ENCODE data around the gene AQP12A.

GRCh38 chr2:240651185-240651584, 40.5 kb upstream of the AQP12A start:
- no peak for TF ChIP-seq POLR2A (IDR thresholded peaks at IDR 0.05)
- TF ChIP-seq, protein P1, sequence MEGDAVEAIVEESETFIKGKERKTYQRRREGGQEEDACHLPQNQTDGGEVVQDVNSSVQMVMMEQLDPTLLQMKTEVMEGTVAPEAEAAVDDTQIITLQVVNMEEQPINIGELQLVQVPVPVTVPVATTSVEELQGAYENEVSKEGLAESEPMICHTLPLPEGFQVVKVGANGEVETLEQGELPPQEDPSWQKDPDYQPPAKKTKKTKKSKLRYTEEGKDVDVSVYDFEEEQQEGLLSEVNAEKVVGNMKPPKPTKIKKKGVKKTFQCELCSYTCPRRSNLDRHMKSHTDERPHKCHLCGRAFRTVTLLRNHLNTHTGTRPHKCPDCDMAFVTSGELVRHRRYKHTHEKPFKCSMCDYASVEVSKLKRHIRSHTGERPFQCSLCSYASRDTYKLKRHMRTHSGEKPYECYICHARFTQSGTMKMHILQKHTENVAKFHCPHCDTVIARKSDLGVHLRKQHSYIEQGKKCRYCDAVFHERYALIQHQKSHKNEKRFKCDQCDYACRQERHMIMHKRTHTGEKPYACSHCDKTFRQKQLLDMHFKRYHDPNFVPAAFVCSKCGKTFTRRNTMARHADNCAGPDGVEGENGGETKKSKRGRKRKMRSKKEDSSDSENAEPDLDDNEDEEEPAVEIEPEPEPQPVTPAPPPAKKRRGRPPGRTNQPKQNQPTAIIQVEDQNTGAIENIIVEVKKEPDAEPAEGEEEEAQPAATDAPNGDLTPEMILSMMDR (IDR thresholded peaks at IDR 0.05), result no peak

Measured in body of pancreas (tissue), 4 donors.